ENCODE measurements around the gene RRP7A.
"Not testable (repeated sequence)": the region's sequence is repeated elsewhere in the genome, so short reads cannot be mapped to it uniquely, and the experiment has no call there.

RRP7A gene

DNA sequence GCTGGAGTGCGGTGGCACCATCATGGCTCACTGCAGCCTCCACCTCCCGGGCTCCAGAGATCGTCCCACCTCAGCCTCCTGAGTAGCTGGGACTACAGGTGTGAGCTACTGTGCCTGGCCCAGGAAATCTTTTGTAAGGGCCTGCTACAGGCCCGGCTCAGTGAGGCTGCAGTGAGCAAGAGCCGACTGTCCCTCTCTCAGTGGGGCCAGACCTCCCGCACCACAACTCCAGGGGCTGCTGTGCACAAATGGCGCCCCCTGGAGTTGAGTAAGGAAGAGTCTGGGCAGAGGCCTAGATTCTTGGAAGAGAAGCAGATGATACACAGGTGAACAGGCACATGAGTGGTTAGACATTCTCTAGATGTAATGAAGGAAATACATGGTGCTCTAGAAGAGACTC is 41.2 kb upstream of the RRP7A start:
- peak; percentile 73 for DNase-seq (ENCODE audit: extremely low spot score)
- TF ChIP-seq ELF4 (IDR thresholded peaks at IDR 0.05) (no peak), ZNF384 (IDR thresholded peaks at IDR 0.05) (no peak), HDGF (IDR thresholded peaks at IDR 0.05; ENCODE audit: borderline replicate concordance) (no peak), FOXA1 (IDR thresholded peaks at IDR 0.05) (no peak)
- TF ChIP-seq, protein P1, sequence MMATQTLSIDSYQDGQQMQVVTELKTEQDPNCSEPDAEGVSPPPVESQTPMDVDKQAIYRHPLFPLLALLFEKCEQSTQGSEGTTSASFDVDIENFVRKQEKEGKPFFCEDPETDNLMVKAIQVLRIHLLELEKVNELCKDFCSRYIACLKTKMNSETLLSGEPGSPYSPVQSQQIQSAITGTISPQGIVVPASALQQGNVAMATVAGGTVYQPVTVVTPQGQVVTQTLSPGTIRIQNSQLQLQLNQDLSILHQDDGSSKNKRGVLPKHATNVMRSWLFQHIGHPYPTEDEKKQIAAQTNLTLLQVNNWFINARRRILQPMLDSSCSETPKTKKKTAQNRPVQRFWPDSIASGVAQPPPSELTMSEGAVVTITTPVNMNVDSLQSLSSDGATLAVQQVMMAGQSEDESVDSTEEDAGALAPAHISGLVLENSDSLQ (IDR thresholded peaks at IDR 0.05), result no peak
- POLR2A ChIA-PET, result interaction anchor here (2.0 kb wide), 1 partner anchor 53 kb away, joined by 5 read pairs; the partner anchor contains the start of gene POLDIP3
- CTCF ChIA-PET, result interaction anchor here (0.6 to 1.7 kb wide), 4 partner anchors 10 to 61 kb away, joined by 3 to 4 read pairs (median 4); no protein-coding TSS in a partner anchor

DNA sequence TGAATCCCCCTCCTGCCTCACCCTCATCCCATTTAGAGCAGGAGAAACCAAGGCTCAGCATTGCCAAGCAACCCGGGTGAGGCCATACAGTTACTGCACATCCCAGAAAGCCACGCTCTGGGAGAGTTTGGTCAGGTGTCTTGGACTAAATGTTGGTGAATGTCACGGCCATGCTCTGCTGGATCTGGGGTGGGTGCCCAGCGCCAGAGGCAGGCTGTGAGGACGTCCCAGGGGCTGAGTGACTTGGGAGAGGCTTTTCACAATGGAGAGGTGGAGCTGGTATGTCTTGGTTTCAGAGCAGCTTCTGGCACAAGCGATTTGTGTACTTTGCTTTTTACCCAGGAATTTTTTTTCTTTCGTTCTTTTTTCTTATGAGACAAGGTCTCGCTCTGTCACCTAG is 40.8 kb upstream of the RRP7A start:
- ChIA-PET POLR2A (no interaction called here), CTCF (interaction anchor here (0.6 to 1.7 kb wide), 4 partner anchors 10 to 61 kb away, joined by 3 to 4 read pairs (median 4); no protein-coding TSS in a partner anchor)
- DNase-seq (ENCODE audit: extremely low spot score), result no peak
- no peak for TF ChIP-seq ELF4 (IDR thresholded peaks at IDR 0.05)
- TF ChIP-seq BHLHE40 (IDR thresholded peaks at IDR 0.05; ENCODE audit: borderline replicate concordance), result no peak
- no peak for TF ChIP-seq SUZ12 (IDR thresholded peaks at IDR 0.05)
- no peak for TF ChIP-seq HDGF (IDR thresholded peaks at IDR 0.05; ENCODE audit: borderline replicate concordance)
- TF ChIP-seq ZNF384 (IDR thresholded peaks at IDR 0.05), result no peak
- TF ChIP-seq TARDBP (IDR thresholded peaks at IDR 0.05), result no peak
- TF ChIP-seq SP1 (IDR thresholded peaks at IDR 0.05), result no peak
- TF ChIP-seq CTBP1 (IDR thresholded peaks at IDR 0.05; ENCODE audit: borderline replicate concordance), result no peak
- no peak for TF ChIP-seq FOXM1 (IDR thresholded peaks at IDR 0.05; ENCODE audit: borderline replicate concordance)
- no peak for TF ChIP-seq ARNT (IDR thresholded peaks at IDR 0.05)
- no peak for TF ChIP-seq FOXK2 (IDR thresholded peaks at IDR 0.05)
- TF ChIP-seq L3MBTL2 (conservative IDR thresholded peaks at IDR 0.05), result no peak
- TF ChIP-seq, protein P1 (IDR thresholded peaks at IDR 0.05), result no peak
- no peak for TF ChIP-seq LEF1 (IDR thresholded peaks at IDR 0.05; ENCODE audit: borderline replicate concordance)
- no peak for TF ChIP-seq NFRKB (IDR thresholded peaks at IDR 0.05)
- TF ChIP-seq FOXA1 (IDR thresholded peaks at IDR 0.05), result no peak

DNA sequence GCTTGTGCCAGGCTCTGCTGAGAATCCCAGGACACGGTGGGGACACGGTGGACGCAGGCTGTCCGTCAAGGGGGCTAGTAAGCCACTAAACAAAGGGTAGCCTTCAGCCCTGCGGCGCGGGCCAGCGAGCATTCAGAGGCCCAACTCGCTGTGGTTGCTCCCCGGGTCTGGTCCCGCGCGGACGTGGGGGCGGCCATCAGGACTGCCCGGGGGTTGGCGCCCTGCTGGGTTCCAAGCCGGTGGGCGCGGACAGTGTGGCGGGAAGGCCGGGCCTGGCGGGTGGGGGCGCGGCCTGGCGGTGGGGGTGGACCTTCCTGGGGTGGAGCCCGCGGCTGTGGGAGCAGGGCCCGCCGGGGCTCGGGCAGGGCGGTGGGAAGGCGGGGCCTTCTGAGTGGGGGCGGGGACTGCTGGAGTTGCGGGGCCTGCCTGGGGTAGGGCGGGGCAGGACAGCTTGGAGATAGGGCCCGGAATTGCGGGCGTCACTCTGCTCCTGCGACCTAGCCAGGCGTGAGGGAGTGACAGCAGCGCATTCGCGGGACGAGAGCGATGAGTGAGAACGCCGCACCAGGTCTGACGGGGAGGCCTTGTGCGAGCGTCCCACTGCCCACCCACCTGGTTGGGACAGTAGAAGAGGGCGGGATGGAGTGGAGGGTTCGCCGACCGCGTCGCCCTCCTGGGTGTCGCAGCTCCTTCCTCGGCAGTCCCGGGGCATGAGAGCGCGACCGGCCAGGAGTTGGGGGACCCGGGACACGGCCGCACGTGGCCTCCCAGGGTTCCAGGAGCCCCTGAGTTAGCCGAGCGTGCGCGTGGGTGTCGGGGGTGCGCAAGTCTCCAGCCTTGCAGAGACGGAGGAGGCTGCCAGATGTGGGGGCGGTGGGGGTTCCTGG is 34.1 kb upstream of the RRP7A start, which contains the start of gene SERHL2:
Gene SERHL2 (plus strand): TSS at position 482 of the 887 bp plus-strand sequence. CDS start 65 bp downstream, at position 547.
- DNase-seq (ENCODE audit: extremely low spot score), result peak; percentile 86
- no peak for TF ChIP-seq ELF4 (IDR thresholded peaks at IDR 0.05)
- TF ChIP-seq, protein P1 (IDR thresholded peaks at IDR 0.05), result peak; percentile 74
- TF ChIP-seq ARNT (IDR thresholded peaks at IDR 0.05), result no peak
- TF ChIP-seq NFRKB (IDR thresholded peaks at IDR 0.05), result no peak
- ChIA-PET POLR2A (no interaction called here), CTCF (interaction anchor here (0.6 kb wide), 1 partner anchor 43 kb away, joined by 4 read pairs; no protein-coding TSS in a partner anchor)

DNA sequence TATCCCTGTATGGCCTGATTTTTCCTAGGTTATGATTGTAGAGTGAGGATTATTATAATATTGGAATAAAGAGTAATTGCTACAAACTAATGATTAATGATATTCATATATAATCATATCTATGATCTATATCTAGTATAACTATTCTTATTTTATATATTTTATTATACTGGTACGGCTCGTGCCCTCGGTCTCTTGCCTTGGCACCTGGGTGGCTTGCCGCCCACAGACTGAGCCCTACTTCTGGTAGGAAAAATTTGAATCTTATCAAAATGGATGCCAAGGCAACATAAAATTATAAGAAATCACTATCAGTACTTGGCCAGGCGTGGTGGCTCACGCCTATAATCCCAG is 32.7 kb upstream of the RRP7A start:
- POLR2A ChIA-PET; CTCF ChIA-PET; DNase-seq (ENCODE audit: extremely low spot score): not testable (repeated sequence)

DNA sequence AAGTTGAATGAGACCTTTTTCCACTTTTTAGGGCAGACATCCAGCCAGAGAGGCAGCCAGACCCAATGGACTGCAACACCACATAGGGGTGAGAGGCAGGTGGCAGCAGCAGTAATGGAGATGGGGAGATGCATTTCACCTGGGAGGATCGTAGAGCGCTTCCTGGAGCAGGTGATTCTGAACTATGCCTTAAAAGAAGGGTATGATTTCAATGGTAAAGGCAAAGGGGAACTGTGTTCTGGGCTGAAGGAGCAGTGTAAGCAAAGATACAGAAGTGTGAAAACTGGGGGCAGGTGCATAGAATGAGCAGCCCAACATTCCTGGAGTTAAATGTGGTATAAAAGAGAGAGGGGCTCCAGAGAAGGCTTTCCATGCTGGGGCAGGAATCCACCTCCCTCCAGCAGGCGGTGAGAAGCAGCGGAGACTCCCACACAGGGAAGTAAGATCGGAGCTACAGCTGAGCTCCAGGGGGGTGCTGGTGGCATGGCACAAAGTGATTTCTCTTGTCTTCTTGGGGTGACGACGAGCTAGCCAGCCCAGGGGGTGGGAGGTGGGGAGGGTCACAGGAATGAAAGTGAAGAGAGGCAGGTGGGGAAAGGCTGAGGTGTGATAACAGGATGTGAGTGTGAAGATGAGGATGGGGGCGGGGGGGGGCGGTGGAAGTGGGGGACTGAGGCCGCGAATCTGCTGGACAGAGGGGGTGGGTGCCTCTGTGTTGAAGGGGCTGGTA is 29.9 kb upstream of the RRP7A start:
- ChIA-PET CTCF (no interaction called here), POLR2A (interaction anchor here (0.9 kb wide), 1 partner anchor 34 kb away, joined by 3 read pairs; no protein-coding TSS in a partner anchor)
- DNase-seq (ENCODE audit: extremely low spot score), result no peak
- TF ChIP-seq CTBP1 (IDR thresholded peaks at IDR 0.05; ENCODE audit: borderline replicate concordance) (no peak), FOXM1 (IDR thresholded peaks at IDR 0.05; ENCODE audit: borderline replicate concordance) (no peak), FOXA1 (IDR thresholded peaks at IDR 0.05) (no peak), ARNT (IDR thresholded peaks at IDR 0.05) (no peak), SUZ12 (IDR thresholded peaks at IDR 0.05) (no peak), TARDBP (IDR thresholded peaks at IDR 0.05) (no peak), NFRKB (IDR thresholded peaks at IDR 0.05) (no peak), LEF1 (IDR thresholded peaks at IDR 0.05; ENCODE audit: borderline replicate concordance) (no peak), FOXK2 (IDR thresholded peaks at IDR 0.05) (no peak), L3MBTL2 (conservative IDR thresholded peaks at IDR 0.05) (no peak), ZNF384 (IDR thresholded peaks at IDR 0.05) (no peak), BHLHE40 (IDR thresholded peaks at IDR 0.05; ENCODE audit: borderline replicate concordance) (no peak), SP1 (IDR thresholded peaks at IDR 0.05) (no peak), ELF4 (IDR thresholded peaks at IDR 0.05) (no peak), HDGF (IDR thresholded peaks at IDR 0.05; ENCODE audit: borderline replicate concordance) (no peak)
- TF ChIP-seq, protein P1 (IDR thresholded peaks at IDR 0.05), result no peak
